ENCODE measurements around the gene FAM184B. TPM values are rescaled to one million over a fixed set of nuclear protein-coding genes. Genes with fewer than 3 reads are reported as not detected.

Gene FAM184B
- total and polyA plus RNA-seq, 2 experiments from 2014 or later: not detected

GRCh38 chr4:17769406-17770174 lies 11.8 kb downstream of the FAM184B start:
- Histone ChIP-seq H3K79me2 (no peaks in the 10 kb centered on the region), H3K4me2 (no peak overlapping the region), H3K27me3 (no peaks in the 10 kb centered on the region), H3K27ac (no peak overlapping the region), H3K4me1 (ENCODE audit: insufficient read depth) (no peaks in the 10 kb centered on the region), H3K36me3 (replicated peaks; ENCODE audit: insufficient read depth, low read depth) (no peaks in the 10 kb centered on the region), H4K20me1 (ENCODE audit: insufficient read depth, poor library complexity, severe bottlenecking) (no peaks in the 10 kb centered on the region), H2AFZ (no peak overlapping the region), H3K9me2 (replicated peaks; ENCODE audit: insufficient read depth) (no peaks in the 10 kb centered on the region), H3K9me3 (ENCODE audit: low read depth) (no peaks in the 10 kb centered on the region), H3K4me3 (no peak overlapping the region)
- no peak for DNase-seq (ENCODE audit: low spot score)
- WGBS (ENCODE audit: low lambda C conversion rate, missing lambda C conversion rate): 65% methylated on average over 8 of the region's 8 CpGs
- TF ChIP-seq CTCF (IDR thresholded peaks at IDR 0.05; ENCODE audit: poor library complexity): no peak

- Histone ChIP-seq H3K27ac (no peak overlapping the region), H3K36me3 (replicated peaks; ENCODE audit: insufficient read depth, low read depth) (no peaks in the 10 kb centered on the region), H3K27me3 (no peaks in the 10 kb centered on the region), H3K4me2 (no peak overlapping the region), H3K4me3 (no peak overlapping the region), H3K79me2 (no peaks in the 10 kb centered on the region), H3K9me2 (replicated peaks; ENCODE audit: insufficient read depth) (no peaks in the 10 kb centered on the region), H3K9me3 (ENCODE audit: low read depth) (no peaks in the 10 kb centered on the region), H2AFZ (no peak overlapping the region), H3K4me1 (ENCODE audit: insufficient read depth) (no peaks in the 10 kb centered on the region), H4K20me1 (ENCODE audit: insufficient read depth, poor library complexity, severe bottlenecking) (no peaks in the 10 kb centered on the region)
- 95% methylated on average over 33 of the region's 33 CpGs for WGBS (ENCODE audit: low lambda C conversion rate, missing lambda C conversion rate)
- no peak for TF ChIP-seq EZH2 (IDR thresholded peaks at IDR 0.05; ENCODE audit: borderline replicate concordance)
- no peak for TF ChIP-seq EZH2phosphoT487 (IDR thresholded peaks at IDR 0.05; ENCODE audit: low read depth, severe bottlenecking, unreplicated experiment)
- no peak for TF ChIP-seq CTCF (IDR thresholded peaks at IDR 0.05; ENCODE audit: poor library complexity)
- no peak for DNase-seq (ENCODE audit: low spot score)
These were observed 14.5 kb downstream of the FAM184B start for GRCh38 chr4:17766826-17767458.

- H4K20me1 ChIP-seq (ENCODE audit: insufficient read depth, poor library complexity, severe bottlenecking): no peaks in the 10 kb centered on the region
- H3K27ac ChIP-seq: no peak overlapping the region
- no peak overlapping the region for H3K4me2 ChIP-seq
- H3K9me2 ChIP-seq (replicated peaks; ENCODE audit: insufficient read depth): no peaks in the 10 kb centered on the region
- no peak overlapping the region for H3K4me3 ChIP-seq
- H2AFZ ChIP-seq: no peak overlapping the region
- DNase-seq (ENCODE audit: low spot score): no peak
- WGBS (ENCODE audit: low lambda C conversion rate, missing lambda C conversion rate): 91% methylated on average over 11 of the region's 11 CpGs
- no peaks in the 10 kb centered on the region for H3K9me3 ChIP-seq (ENCODE audit: low read depth)
- no peaks in the 10 kb centered on the region for H3K4me1 ChIP-seq (ENCODE audit: insufficient read depth)
- H3K27me3 ChIP-seq: no peaks in the 10 kb centered on the region
- no peak for TF ChIP-seq CTCF (IDR thresholded peaks at IDR 0.05; ENCODE audit: poor library complexity)
- no peak for TF ChIP-seq EZH2 (IDR thresholded peaks at IDR 0.05; ENCODE audit: borderline replicate concordance)
- no peak for TF ChIP-seq EZH2phosphoT487 (IDR thresholded peaks at IDR 0.05; ENCODE audit: low read depth, severe bottlenecking, unreplicated experiment)
- H3K36me3 ChIP-seq (replicated peaks; ENCODE audit: insufficient read depth, low read depth): no peaks in the 10 kb centered on the region
- no peaks in the 10 kb centered on the region for H3K79me2 ChIP-seq
These were observed 15.7 kb downstream of the FAM184B start for GRCh38 chr4:17765514-17766286.
